Measurements from ENCODE around the gene NELFCD. TPM values are rescaled to one million over a fixed set of nuclear protein-coding genes. Genes with fewer than 3 reads are reported as not detected.

The NELFCD gene
- total and polyA plus RNA-seq, 9 of the 15 experiments (the other 6 are each of a cell fraction or from before 2014, with no cell fraction given), result 11.7 to 163 (median 96.5) TPM

DNA sequence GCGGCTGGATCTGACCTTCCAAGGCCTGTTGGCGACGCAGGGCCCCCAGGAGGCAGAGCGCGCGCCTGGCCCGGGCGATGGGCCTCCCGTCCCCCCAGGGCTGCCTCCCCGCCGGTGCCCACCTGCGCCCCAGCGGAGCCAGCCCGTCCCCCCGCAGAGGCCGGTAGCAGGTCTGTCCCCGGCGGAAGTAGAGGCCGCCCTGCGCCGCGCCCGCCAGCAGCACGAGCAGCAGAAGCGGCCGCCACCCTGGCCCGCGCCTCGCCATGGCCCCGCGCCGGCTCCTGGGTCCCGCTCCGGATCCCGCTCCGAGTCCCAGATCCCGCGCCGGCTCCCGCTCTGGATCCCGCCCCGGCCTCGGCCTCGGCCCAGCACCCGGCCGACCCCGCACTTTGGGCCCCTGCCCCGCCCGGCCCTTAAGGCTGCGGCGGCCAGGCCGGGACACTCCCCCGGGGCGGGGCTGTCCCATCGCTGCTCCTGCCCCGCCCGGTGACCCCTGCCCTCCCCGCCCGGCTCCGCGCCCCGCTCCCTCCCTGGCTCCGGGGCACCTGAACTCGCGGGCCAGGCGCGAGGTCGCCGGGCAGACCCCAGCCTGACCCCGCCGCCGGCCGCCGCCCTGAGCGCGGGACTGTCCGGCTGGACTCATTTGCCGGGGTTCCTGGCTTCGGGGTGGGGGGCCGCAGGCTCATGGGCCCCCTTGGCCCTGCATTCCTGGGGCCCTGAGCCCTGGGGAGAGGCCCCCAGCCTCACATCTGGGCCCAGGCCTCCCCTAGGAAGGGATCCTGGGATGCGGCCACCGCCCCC, 26.0 kb downstream of the NELFCD start, which contains the start of gene CTSZ (continued):
- TF ChIP-seq, protein P1, sequence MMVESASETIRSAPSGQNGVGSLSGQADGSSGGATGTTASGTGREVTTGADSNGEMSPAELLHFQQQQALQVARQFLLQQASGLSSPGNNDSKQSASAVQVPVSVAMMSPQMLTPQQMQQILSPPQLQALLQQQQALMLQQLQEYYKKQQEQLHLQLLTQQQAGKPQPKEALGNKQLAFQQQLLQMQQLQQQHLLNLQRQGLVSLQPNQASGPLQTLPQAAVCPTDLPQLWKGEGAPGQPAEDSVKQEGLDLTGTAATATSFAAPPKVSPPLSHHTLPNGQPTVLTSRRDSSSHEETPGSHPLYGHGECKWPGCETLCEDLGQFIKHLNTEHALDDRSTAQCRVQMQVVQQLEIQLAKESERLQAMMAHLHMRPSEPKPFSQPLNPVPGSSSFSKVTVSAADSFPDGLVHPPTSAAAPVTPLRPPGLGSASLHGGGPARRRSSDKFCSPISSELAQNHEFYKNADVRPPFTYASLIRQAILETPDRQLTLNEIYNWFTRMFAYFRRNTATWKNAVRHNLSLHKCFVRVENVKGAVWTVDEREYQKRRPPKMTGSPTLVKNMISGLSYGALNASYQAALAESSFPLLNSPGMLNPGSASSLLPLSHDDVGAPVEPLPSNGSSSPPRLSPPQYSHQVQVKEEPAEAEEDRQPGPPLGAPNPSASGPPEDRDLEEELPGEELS (CRISPR knock-in tag; IDR thresholded peaks at IDR 0.05; ENCODE audit: borderline replicate concordance), result no peak
- TF ChIP-seq DPF2 (IDR thresholded peaks at IDR 0.05) (no peak), SLC30A9 (CRISPR knock-in tag; IDR thresholded peaks at IDR 0.05) (no peak), RAD51 (IDR thresholded peaks at IDR 0.05; ENCODE audit: borderline replicate concordance, low read depth) (no peak), CHD2 (IDR thresholded peaks at IDR 0.05; ENCODE audit: low read depth, low read length) (no peak), TRIM28 (IDR thresholded peaks at IDR 0.05) (no peak), ZNF644 (tag; IDR thresholded peaks at IDR 0.05; ENCODE audit: low read depth) (no peak), RBBP5 (IDR thresholded peaks at IDR 0.05; ENCODE audit: borderline replicate concordance, insufficient read depth, low read length, poor library complexity, severe bottlenecking) (no peak)
- TF ChIP-seq, protein P2, sequence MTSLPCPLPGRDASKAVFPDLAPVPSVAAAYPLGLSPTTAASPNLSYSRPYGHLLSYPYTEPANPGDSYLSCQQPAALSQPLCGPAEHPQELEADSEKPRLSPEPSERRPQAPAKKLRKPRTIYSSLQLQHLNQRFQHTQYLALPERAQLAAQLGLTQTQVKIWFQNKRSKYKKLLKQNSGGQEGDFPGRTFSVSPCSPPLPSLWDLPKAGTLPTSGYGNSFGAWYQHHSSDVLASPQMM (CRISPR knock-in tag; IDR thresholded peaks at IDR 0.05), result no peak
- TF ChIP-seq, protein P3, sequence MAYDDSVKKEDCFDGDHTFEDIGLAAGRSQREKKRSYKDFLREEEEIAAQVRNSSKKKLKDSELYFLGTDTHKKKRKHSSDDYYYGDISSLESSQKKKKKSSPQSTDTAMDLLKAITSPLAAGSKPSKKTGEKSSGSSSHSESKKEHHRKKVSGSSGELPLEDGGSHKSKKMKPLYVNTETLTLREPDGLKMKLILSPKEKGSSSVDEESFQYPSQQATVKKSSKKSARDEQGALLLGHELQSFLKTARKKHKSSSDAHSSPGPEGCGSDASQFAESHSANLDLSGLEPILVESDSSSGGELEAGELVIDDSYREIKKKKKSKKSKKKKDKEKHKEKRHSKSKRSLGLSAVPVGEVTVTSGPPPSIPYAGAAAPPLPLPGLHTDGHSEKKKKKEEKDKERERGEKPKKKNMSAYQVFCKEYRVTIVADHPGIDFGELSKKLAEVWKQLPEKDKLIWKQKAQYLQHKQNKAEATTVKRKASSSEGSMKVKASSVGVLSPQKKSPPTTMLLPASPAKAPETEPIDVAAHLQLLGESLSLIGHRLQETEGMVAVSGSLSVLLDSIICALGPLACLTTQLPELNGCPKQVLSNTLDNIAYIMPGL (CRISPR knock-in tag; IDR thresholded peaks at IDR 0.05), result peak; percentile 37; the same call in 1 of the 2 replicates
- TF ChIP-seq, protein P4, sequence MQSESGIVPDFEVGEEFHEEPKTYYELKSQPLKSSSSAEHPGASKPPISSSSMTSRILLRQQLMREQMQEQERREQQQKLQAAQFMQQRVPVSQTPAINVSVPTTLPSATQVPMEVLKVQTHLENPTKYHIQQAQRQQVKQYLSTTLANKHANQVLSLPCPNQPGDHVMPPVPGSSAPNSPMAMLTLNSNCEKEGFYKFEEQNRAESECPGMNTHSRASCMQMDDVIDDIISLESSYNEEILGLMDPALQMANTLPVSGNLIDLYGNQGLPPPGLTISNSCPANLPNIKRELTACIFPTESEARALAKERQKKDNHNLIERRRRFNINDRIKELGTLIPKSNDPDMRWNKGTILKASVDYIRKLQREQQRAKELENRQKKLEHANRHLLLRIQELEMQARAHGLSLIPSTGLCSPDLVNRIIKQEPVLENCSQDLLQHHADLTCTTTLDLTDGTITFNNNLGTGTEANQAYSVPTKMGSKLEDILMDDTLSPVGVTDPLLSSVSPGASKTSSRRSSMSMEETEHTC (IDR thresholded peaks at IDR 0.05), result no peak
- TF ChIP-seq, protein P5, sequence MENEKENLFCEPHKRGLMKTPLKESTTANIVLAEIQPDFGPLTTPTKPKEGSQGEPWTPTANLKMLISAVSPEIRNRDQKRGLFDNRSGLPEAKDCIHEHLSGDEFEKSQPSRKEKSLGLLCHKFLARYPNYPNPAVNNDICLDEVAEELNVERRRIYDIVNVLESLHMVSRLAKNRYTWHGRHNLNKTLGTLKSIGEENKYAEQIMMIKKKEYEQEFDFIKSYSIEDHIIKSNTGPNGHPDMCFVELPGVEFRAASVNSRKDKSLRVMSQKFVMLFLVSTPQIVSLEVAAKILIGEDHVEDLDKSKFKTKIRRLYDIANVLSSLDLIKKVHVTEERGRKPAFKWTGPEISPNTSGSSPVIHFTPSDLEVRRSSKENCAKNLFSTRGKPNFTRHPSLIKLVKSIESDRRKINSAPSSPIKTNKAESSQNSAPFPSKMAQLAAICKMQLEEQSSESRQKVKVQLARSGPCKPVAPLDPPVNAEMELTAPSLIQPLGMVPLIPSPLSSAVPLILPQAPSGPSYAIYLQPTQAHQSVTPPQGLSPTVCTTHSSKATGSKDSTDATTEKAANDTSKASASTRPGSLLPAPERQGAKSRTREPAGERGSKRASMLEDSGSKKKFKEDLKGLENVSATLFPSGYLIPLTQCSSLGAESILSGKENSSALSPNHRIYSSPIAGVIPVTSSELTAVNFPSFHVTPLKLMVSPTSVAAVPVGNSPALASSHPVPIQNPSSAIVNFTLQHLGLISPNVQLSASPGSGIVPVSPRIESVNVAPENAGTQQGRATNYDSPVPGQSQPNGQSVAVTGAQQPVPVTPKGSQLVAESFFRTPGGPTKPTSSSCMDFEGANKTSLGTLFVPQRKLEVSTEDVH (IDR thresholded peaks at IDR 0.05; ENCODE audit: low read depth, partially characterized antibody), result no peak
- TF ChIP-seq, protein P6, sequence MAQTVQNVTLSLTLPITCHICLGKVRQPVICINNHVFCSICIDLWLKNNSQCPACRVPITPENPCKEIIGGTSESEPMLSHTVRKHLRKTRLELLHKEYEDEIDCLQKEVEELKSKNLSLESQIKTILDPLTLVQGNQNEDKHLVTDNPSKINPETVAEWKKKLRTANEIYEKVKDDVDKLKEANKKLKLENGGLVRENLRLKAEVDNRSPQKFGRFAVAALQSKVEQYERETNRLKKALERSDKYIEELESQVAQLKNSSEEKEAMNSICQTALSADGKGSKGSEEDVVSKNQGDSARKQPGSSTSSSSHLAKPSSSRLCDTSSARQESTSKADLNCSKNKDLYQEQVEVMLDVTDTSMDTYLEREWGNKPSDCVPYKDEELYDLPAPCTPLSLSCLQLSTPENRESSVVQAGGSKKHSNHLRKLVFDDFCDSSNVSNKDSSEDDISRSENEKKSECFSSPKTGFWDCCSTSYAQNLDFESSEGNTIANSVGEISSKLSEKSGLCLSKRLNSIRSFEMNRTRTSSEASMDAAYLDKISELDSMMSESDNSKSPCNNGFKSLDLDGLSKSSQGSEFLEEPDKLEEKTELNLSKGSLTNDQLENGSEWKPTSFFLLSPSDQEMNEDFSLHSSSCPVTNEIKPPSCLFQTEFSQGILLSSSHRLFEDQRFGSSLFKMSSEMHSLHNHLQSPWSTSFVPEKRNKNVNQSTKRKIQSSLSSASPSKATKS (CRISPR knock-in tag; IDR thresholded peaks at IDR 0.05), result no peak
- TF ChIP-seq, protein P7, sequence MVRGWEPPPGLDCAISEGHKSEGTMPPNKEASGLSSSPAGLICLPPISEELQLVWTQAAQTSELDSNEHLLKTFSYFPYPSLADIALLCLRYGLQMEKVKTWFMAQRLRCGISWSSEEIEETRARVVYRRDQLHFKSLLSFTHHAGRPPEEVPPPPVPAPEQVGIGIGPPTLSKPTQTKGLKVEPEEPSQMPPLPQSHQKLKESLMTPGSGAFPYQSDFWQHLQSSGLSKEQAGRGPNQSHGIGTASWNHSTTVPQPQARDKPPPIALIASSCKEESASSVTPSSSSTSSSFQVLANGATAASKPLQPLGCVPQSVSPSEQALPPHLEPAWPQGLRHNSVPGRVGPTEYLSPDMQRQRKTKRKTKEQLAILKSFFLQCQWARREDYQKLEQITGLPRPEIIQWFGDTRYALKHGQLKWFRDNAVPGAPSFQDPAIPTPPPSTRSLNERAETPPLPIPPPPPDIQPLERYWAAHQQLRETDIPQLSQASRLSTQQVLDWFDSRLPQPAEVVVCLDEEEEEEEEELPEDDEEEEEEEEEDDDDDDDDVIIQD (CRISPR knock-in tag; IDR thresholded peaks at IDR 0.05), result no peak
